HepG2 (cell line): Measurements from ENCODE around the gene TRIM72. TPM values are rescaled to one million over a fixed set of nuclear protein-coding genes. Genes with fewer than 3 reads are reported as not detected.

Source experiments
- ADNP ChIP-seq: sonication (generic); formaldehyde crosslinking; IDR thresholded peaks from 2 replicates; pipeline ENCODE4 v1.4.0; 2020; ENCODE audit warnings: missing genetic modification reagents
- ARNTL ChIP-seq: sonication (generic); formaldehyde crosslinking; IDR thresholded peaks from 2 replicates; pipeline ENCODE4 v1.4.0; 2020; ENCODE audit warnings: mild to moderate bottlenecking, missing genetic modification reagents
- ATAD3A ChIP-seq: sonication (generic); formaldehyde crosslinking; IDR thresholded peaks from 2 replicates; pipeline ENCODE4 v1.4.0; 2020; ENCODE audit warnings: missing genetic modification reagents
- BRCA1 ChIP-seq: sonication (generic); formaldehyde crosslinking; IDR thresholded peaks from 2 replicates; pipeline ENCODE4 v1.4.0; 2020; ENCODE audit warnings: missing genetic modification reagents
- DMAP1 ChIP-seq: IDR thresholded peaks from 2 replicates; pipeline ENCODE4 v1.6.1; 2016
- HHEX ChIP-seq: IDR thresholded peaks from 2 replicates; pipeline ENCODE4 v1.6.1; 2016; ENCODE audit warnings: control low read depth
- POGK ChIP-seq: sonication (generic); formaldehyde crosslinking; conservative IDR thresholded peaks from 2 replicates; pipeline ENCODE4 v1.8.0; 2022; ENCODE audit warnings: mild to moderate bottlenecking, moderate library complexity, missing genetic modification reagents
- PRDM4 ChIP-seq: sonication (generic); formaldehyde crosslinking; IDR thresholded peaks from 2 replicates; pipeline ENCODE4 v1.9.0; 2021; ENCODE audit warnings: missing genetic modification reagents, borderline replicate concordance
- SP140L ChIP-seq: sonication (generic); formaldehyde crosslinking; IDR thresholded peaks from 2 replicates; pipeline ENCODE4 v1.4.0; 2020; ENCODE audit warnings: missing genetic modification reagents, borderline replicate concordance
- TAF1 ChIP-seq: sonication (generic); formaldehyde crosslinking; IDR thresholded peaks from 2 replicates; pipeline ENCODE4 v1.4.0; 2020; ENCODE audit warnings: missing genetic modification reagents
- TGIF2 ChIP-seq: IDR thresholded peaks from 2 replicates; pipeline ENCODE4 v1.6.1; 2016; ENCODE audit warnings: control low read depth, missing compliant biosample characterization
- ZEB1 ChIP-seq: IDR thresholded peaks from 2 replicates; pipeline ENCODE4 v1.6.1; 2012; ENCODE audit warnings: mild to moderate bottlenecking, low read depth, inconsistent platforms; ENCODE audit not compliant: insufficient replicate concordance
- ZFP36L2 ChIP-seq: sonication (generic); formaldehyde crosslinking; IDR thresholded peaks from 2 replicates; pipeline ENCODE4 v1.4.0; 2020; ENCODE audit warnings: missing genetic modification reagents
- ZFP62 ChIP-seq: sonication (generic); formaldehyde crosslinking; IDR thresholded peaks from 2 replicates; pipeline ENCODE4 v1.4.0; 2020; ENCODE audit warnings: missing genetic modification reagents
- ZMYM4 ChIP-seq: sonication (generic); formaldehyde crosslinking; IDR thresholded peaks from 2 replicates; pipeline ENCODE4 v1.8.1; 2023; ENCODE audit warnings: mild to moderate bottlenecking, missing genetic modification reagents
- ZNF280B ChIP-seq: sonication (generic); formaldehyde crosslinking; IDR thresholded peaks from 2 replicates; pipeline ENCODE4 v1.5.0; 2020; ENCODE audit warnings: missing genetic modification reagents, mild to moderate bottlenecking, borderline replicate concordance
- ZNF296 ChIP-seq: sonication (generic); formaldehyde crosslinking; conservative IDR thresholded peaks from 2 replicates; pipeline ENCODE4 v1.5.0; 2020; ENCODE audit warnings: mild to moderate bottlenecking, missing genetic modification reagents
- ZNF878 ChIP-seq: sonication (generic); formaldehyde crosslinking; IDR thresholded peaks from 2 replicates; pipeline ENCODE4 v1.8.1; 2023; ENCODE audit warnings: mild to moderate bottlenecking, missing genetic modification reagents, moderate library complexity
- ZSCAN5A ChIP-seq: sonication (generic); formaldehyde crosslinking; IDR thresholded peaks from 2 replicates; pipeline ENCODE4 v1.8.0; 2022; ENCODE audit warnings: mild to moderate bottlenecking, missing genetic modification reagents, borderline replicate concordance
- polyA plus RNA-seq, 8 experiments: library from polyadenylated mRNA; depleted of rRNA in 3 of 8; stranded (reverse) in 7 of 8; unstranded in 1 of 8; fragments of >200 nt; fragmentation: Illumina TruSeq in 4 of 8; extraction: Trizol in 4 of 8; gene quantifications; 2 replicates each; pipeline versions ENCODE4 v1.2.1 to v1.2.3, GENCODE V29; 2011 to 2016; ENCODE audit warnings: low read depth in 4 of 8, missing spikeins in 1 of 8, mixed read lengths in 1 of 8; ENCODE audit not compliant: insufficient read depth in 1 of 8
- total RNA-seq, 5 experiments: library from RNA; depleted of rRNA; stranded (reverse); fragments of >200 nt; fragmentation: Illumina TruSeq; extraction: Trizol; gene quantifications; 2 replicates each; pipeline ENCODE4 v1.2.3, GENCODE V29; 2016; ENCODE audit warnings: low read depth in 1 of 5

TRIM72 gene
- total and polyA plus RNA-seq, 2 of the 13 experiments (the other 11 are each of a cell fraction or from before 2014, with no cell fraction given), result not detected

- no peak for TF ChIP-seq ZNF280B (CRISPR knock-in tag)
- no peak for TF ChIP-seq ZSCAN5A
- no peak for TF ChIP-seq ZMYM4 (CRISPR knock-in tag)
- no peak for TF ChIP-seq ATAD3A
- no peak for TF ChIP-seq ZEB1
- no peak for TF ChIP-seq ZNF878 (CRISPR knock-in tag)
- TF ChIP-seq ZNF296 (CRISPR knock-in tag), result peak; percentile 52; the same call in 1 of the 2 replicates
- no peak for TF ChIP-seq TGIF2 (CRISPR knock-in tag)
- no peak for TF ChIP-seq DMAP1 (CRISPR knock-in tag)
- no peak for TF ChIP-seq BRCA1 (CRISPR knock-in tag)
- no peak for TF ChIP-seq PRDM4 (CRISPR knock-in tag)
- TF ChIP-seq POGK (CRISPR knock-in tag), result no peak
- TF ChIP-seq ARNTL (CRISPR knock-in tag), result no peak
- no peak for TF ChIP-seq ZFP36L2 (CRISPR knock-in tag)
- TF ChIP-seq HHEX (CRISPR knock-in tag), result no peak
- TF ChIP-seq TAF1 (CRISPR knock-in tag), result 0 out of 2 replicates have a peak, but pooled peaks have one; percentile 14
- no peak for TF ChIP-seq SP140L
- no peak for TF ChIP-seq ADNP (CRISPR knock-in tag)
- TF ChIP-seq ZFP62, result no peak
Observed at GRCh38 chr16:31202414-31203375, 11.2 kb upstream of the TRIM72 start, which contains the start of gene PYCARD (continued).
